HG03196 (cell line): ENCODE data around the gene RAB3IL1.
"Not testable (repeated sequence)": the region's sequence is repeated elsewhere in the genome, so short reads cannot be mapped to it uniquely, and the experiment has no call there.

Source experiments
- ATAC-seq: cut with Tn5 transposase; IDR thresholded peaks from one replicate; pipeline ENCODE4 v1.9.1; 2021; ENCODE audit not compliant: unreplicated experiment

RAB3IL1 gene

GRCh38 chr11:61917334-61918109, at the start of gene RAB3IL1:
RAB3IL1 (minus strand) TSS chr11:61917566; CDS start chr11:61917367, 199 bp downstream.
- no peak for ATAC-seq

GRCh38 chr11:61966734-61967115, 49.4 kb upstream of the RAB3IL1 start:
- ATAC-seq: no peak

GRCh38 chr11:61964666-61965271, 47.4 kb upstream of the RAB3IL1 start:
- not testable (repeated sequence) for ATAC-seq

GRCh38 chr11:61964058-61964665, 46.8 kb upstream of the RAB3IL1 start:
- no peak for ATAC-seq

GRCh38 chr11:61963282-61964057, 46.1 kb upstream of the RAB3IL1 start:
- no peak for ATAC-seq

GRCh38 chr11:61963016-61963281, 45.6 kb upstream of the RAB3IL1 start:
- ATAC-seq: no peak

- no peak for ATAC-seq
Observed at GRCh38 chr11:61962213-61963015, 45.0 kb upstream of the RAB3IL1 start.

GRCh38 chr11:61961570-61962212, 44.3 kb upstream of the RAB3IL1 start:
- no peak for ATAC-seq

GRCh38 chr11:61960532-61960931, 43.2 kb upstream of the RAB3IL1 start:
- no peak for ATAC-seq

GRCh38 chr11:61959678-61960077, 42.3 kb upstream of the RAB3IL1 start:
- no peak for ATAC-seq

- no peak for ATAC-seq
Observed at GRCh38 chr11:61959114-61959513, 41.7 kb upstream of the RAB3IL1 start.

GRCh38 chr11:61958590-61958989, 41.2 kb upstream of the RAB3IL1 start:
- ATAC-seq: no peak

- no peak for ATAC-seq
Observed at GRCh38 chr11:61957021-61957770, 39.8 kb upstream of the RAB3IL1 start.

GRCh38 chr11:61956191-61957020, 39.0 kb upstream of the RAB3IL1 start:
- no peak for ATAC-seq

GRCh38 chr11:61955422-61956135, 38.2 kb upstream of the RAB3IL1 start:
- no peak for ATAC-seq

GRCh38 chr11:61954851-61955421, 37.6 kb upstream of the RAB3IL1 start:
- no peak for ATAC-seq

- no peak for ATAC-seq
Observed at GRCh38 chr11:61954106-61954850, 36.9 kb upstream of the RAB3IL1 start.
